ENCODE measurements around the gene TRPM1.

Gene TRPM1

GRCh38 chr15:31111091-31111647 is 9.6 kb upstream of the TRPM1 start:
- Histone ChIP-seq H3K9me3 (ENCODE audit: control insufficient read depth in 1 of 2, low read length in 2 of 2) (peaks cover 4 to 8% of the 10 kb centered on the region in 2 donors), H3K36me3 (ENCODE audit: control insufficient read depth in 1 of 2, insufficient read depth in 2 of 2, low read length in 2 of 2) (no peaks in the 10 kb centered on the region), H3K4me1 (ENCODE audit: control insufficient read depth in 1 of 2, insufficient read depth in 2 of 2, low read length in 2 of 2) (no peaks in the 10 kb centered on the region), H3K27me3 (ENCODE audit: low read depth, low read length) (no peaks in the 10 kb centered on the region), H3K4me3 (ENCODE audit: low read depth in 1 of 2, low read length in 2 of 2) (no peak overlapping the region), H3K27ac (ENCODE audit: low read length) (no peak overlapping the region)

DNA sequence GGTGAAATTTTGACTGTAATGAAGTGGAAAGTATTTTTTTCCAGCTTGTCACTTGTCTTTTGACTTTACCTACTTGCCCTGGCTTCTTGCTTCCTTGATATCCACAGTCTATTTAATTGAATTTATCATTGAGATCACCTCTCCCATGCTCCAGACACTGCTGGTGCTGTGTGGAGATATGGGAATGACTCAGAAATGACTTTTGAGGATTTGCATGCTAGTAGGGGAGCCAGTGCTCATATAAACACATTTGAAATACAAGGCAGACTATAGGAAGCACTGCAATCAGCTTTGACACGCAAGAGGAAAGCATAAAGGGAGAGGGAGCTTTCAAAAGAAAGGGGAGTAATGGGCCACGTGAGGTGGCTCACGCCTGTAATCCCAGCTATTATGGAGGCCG is 7.3 kb upstream of the TRPM1 start:
- H3K36me3 ChIP-seq (ENCODE audit: control insufficient read depth in 1 of 2, insufficient read depth in 2 of 2, low read length in 2 of 2): no peaks in the 10 kb centered on the region
- H3K4me1 ChIP-seq (ENCODE audit: control insufficient read depth in 1 of 2, insufficient read depth in 2 of 2, low read length in 2 of 2): no peaks in the 10 kb centered on the region
- no peaks in the 10 kb centered on the region for H3K27me3 ChIP-seq (ENCODE audit: low read depth, low read length)
- no peak overlapping the region for H3K4me3 ChIP-seq (ENCODE audit: low read depth in 1 of 2, low read length in 2 of 2)
- H3K9me3 ChIP-seq (ENCODE audit: control insufficient read depth in 1 of 2, low read length in 2 of 2): no peaks in the 10 kb centered on the region
- H3K27ac ChIP-seq (ENCODE audit: low read length): no peak overlapping the region

DNA sequence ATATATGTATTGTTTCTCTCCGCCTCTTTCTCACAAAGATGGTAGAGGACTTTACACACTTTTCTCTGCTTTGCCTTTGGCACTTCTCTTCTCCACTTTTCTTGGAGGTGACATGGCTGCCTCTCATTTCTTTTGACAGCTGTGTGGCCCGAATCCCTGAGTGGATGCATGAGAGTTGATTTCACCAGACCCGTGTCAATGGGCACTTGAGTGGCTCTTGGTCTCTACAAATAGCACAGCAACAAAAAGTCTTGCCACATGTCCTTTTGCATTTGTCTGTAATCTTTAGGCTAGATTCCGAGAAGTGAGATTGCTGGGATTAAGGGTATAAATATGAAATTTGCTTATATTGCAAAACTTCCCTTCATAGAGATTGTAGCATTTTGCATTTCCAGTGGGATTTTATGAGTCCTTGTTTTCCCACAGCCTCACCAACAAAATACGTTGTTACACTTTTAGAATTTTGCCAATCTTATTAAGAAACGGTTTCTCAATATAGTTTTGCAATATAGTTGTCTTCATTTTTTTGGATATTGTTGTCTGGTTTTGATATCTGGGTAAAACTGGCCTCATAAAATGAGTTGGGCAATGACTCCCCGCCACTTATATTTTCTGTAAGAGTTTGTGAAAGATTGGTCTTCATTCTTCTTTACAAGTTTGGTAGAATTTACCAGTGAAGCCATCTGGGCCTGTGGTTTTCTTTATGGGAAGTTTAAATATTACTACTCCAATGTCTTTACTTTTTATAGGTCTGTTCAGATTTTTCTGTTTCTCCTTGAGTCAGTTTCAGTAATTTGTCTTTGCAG is 5.2 kb upstream of the TRPM1 start:
- Histone ChIP-seq H3K36me3 (ENCODE audit: control insufficient read depth in 1 of 2, insufficient read depth in 2 of 2, low read length in 2 of 2) (no peaks in the 10 kb centered on the region), H3K4me3 (ENCODE audit: low read depth in 1 of 2, low read length in 2 of 2) (no peak overlapping the region), H3K27me3 (ENCODE audit: low read depth, low read length) (no peaks in the 10 kb centered on the region), H3K27ac (ENCODE audit: low read length) (no peak overlapping the region), H3K4me1 (ENCODE audit: control insufficient read depth in 1 of 2, insufficient read depth in 2 of 2, low read length in 2 of 2) (no peaks in the 10 kb centered on the region), H3K9me3 (ENCODE audit: control insufficient read depth in 1 of 2, low read length in 2 of 2) (no peaks in the 10 kb centered on the region)

GRCh38 chr15:31104003-31104402 is 2.5 kb upstream of the TRPM1 start:
- Histone ChIP-seq H3K4me1 (ENCODE audit: control insufficient read depth in 1 of 2, insufficient read depth in 2 of 2, low read length in 2 of 2) (no peaks in the 10 kb centered on the region), H3K27me3 (ENCODE audit: low read depth, low read length) (no peaks in the 10 kb centered on the region), H3K9me3 (ENCODE audit: control insufficient read depth in 1 of 2, low read length in 2 of 2) (no peaks in the 10 kb centered on the region), H3K4me3 (ENCODE audit: low read depth in 1 of 2, low read length in 2 of 2) (no peak overlapping the region), H3K27ac (ENCODE audit: low read length) (no peak overlapping the region), H3K36me3 (ENCODE audit: control insufficient read depth in 1 of 2, insufficient read depth in 2 of 2, low read length in 2 of 2) (no peaks in the 10 kb centered on the region)

GRCh38 chr15:31102374-31103342 is 1.1 kb upstream of the TRPM1 start:
- Histone ChIP-seq H3K27me3 (ENCODE audit: low read depth, low read length) (no peaks in the 10 kb centered on the region), H3K9me3 (ENCODE audit: control insufficient read depth in 1 of 2, low read length in 2 of 2) (no peaks in the 10 kb centered on the region), H3K4me1 (ENCODE audit: control insufficient read depth in 1 of 2, insufficient read depth in 2 of 2, low read length in 2 of 2) (no peaks in the 10 kb centered on the region), H3K27ac (ENCODE audit: low read length) (no peak overlapping the region), H3K4me3 (ENCODE audit: low read depth in 1 of 2, low read length in 2 of 2) (no peak overlapping the region), H3K36me3 (ENCODE audit: control insufficient read depth in 1 of 2, insufficient read depth in 2 of 2, low read length in 2 of 2) (no peaks in the 10 kb centered on the region)

DNA sequence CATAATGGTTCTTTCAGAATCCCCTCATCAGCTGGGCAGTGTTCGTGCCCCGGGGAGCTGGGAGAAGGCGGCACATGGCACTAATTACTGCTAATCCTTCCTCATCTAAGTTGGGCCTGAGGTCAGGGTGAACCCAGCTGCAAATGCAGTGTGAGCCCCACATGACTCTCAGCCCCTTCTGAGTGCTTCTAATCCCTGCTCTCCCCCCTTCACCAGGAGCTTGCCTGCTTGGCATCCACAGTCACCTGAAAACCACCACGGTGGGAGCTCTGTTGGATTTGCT is 455 bp upstream of the TRPM1 start:
- Histone ChIP-seq H3K27me3 (ENCODE audit: low read depth, low read length) (no peaks in the 10 kb centered on the region), H3K27ac (ENCODE audit: low read length) (no peak overlapping the region), H3K36me3 (ENCODE audit: control insufficient read depth in 1 of 2, insufficient read depth in 2 of 2, low read length in 2 of 2) (no peaks in the 10 kb centered on the region), H3K4me1 (ENCODE audit: control insufficient read depth in 1 of 2, insufficient read depth in 2 of 2, low read length in 2 of 2) (no peaks in the 10 kb centered on the region), H3K4me3 (ENCODE audit: low read depth in 1 of 2, low read length in 2 of 2) (no peak overlapping the region), H3K9me3 (ENCODE audit: control insufficient read depth in 1 of 2, low read length in 2 of 2) (no peaks in the 10 kb centered on the region)

GRCh38 chr15:31100738-31101137 is 787 bp downstream of the TRPM1 start:
- no peaks in the 10 kb centered on the region for H3K9me3 ChIP-seq (ENCODE audit: control insufficient read depth in 1 of 2, low read length in 2 of 2)
- no peaks in the 10 kb centered on the region for H3K4me1 ChIP-seq (ENCODE audit: control insufficient read depth in 1 of 2, insufficient read depth in 2 of 2, low read length in 2 of 2)
- no peaks in the 10 kb centered on the region for H3K27me3 ChIP-seq (ENCODE audit: low read depth, low read length)
- H3K27ac ChIP-seq (ENCODE audit: low read length): no peak overlapping the region
- H3K36me3 ChIP-seq (ENCODE audit: control insufficient read depth in 1 of 2, insufficient read depth in 2 of 2, low read length in 2 of 2): no peaks in the 10 kb centered on the region
- no peak overlapping the region for H3K4me3 ChIP-seq (ENCODE audit: low read depth in 1 of 2, low read length in 2 of 2)

GRCh38 chr15:31098953-31099740 is 2.4 kb downstream of the TRPM1 start:
- H3K9me3 ChIP-seq (ENCODE audit: control insufficient read depth in 1 of 2, low read length in 2 of 2): no peaks in the 10 kb centered on the region
- no peaks in the 10 kb centered on the region for H3K27me3 ChIP-seq (ENCODE audit: low read depth, low read length)
- no peaks in the 10 kb centered on the region for H3K4me1 ChIP-seq (ENCODE audit: control insufficient read depth in 1 of 2, insufficient read depth in 2 of 2, low read length in 2 of 2)
- H3K4me3 ChIP-seq (ENCODE audit: low read depth in 1 of 2, low read length in 2 of 2): no peak overlapping the region
- no peaks in the 10 kb centered on the region for H3K36me3 ChIP-seq (ENCODE audit: control insufficient read depth in 1 of 2, insufficient read depth in 2 of 2, low read length in 2 of 2)
- no peak overlapping the region for H3K27ac ChIP-seq (ENCODE audit: low read length)

DNA sequence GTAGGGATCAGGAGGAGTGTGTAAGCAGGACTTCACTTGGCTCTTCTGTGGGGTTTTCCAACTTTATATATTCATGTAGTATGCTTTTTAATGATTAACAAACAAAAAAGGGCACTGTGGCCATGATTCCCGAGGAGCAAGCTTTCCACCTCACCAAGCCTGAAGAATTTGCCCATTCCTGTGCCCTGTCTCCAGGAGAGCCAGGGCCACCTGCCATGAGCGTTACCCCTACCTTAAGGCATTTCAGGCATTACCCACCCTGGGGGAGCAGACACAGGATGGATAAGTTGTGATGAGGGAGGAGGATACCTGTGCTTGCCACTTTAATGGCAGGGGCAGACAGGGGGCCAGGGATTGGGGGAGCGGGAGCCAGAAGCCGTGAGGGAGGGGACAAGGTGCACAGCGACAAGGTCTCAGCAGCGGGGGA is 3.0 kb downstream of the TRPM1 start:
- H3K4me1 ChIP-seq (ENCODE audit: control insufficient read depth in 1 of 2, insufficient read depth in 2 of 2, low read length in 2 of 2): no peaks in the 10 kb centered on the region
- H3K27me3 ChIP-seq (ENCODE audit: low read depth, low read length): no peaks in the 10 kb centered on the region
- H3K4me3 ChIP-seq (ENCODE audit: low read depth in 1 of 2, low read length in 2 of 2): no peak overlapping the region
- H3K9me3 ChIP-seq (ENCODE audit: control insufficient read depth in 1 of 2, low read length in 2 of 2): no peaks in the 10 kb centered on the region
- H3K36me3 ChIP-seq (ENCODE audit: control insufficient read depth in 1 of 2, insufficient read depth in 2 of 2, low read length in 2 of 2): no peaks in the 10 kb centered on the region
- H3K27ac ChIP-seq (ENCODE audit: low read length): no peak overlapping the region

GRCh38 chr15:31096563-31096962 is 5.0 kb downstream of the TRPM1 start:
- Histone ChIP-seq H3K27ac (ENCODE audit: low read length) (no peak overlapping the region), H3K36me3 (ENCODE audit: control insufficient read depth in 1 of 2, insufficient read depth in 2 of 2, low read length in 2 of 2) (no peaks in the 10 kb centered on the region), H3K4me1 (ENCODE audit: control insufficient read depth in 1 of 2, insufficient read depth in 2 of 2, low read length in 2 of 2) (no peaks in the 10 kb centered on the region), H3K4me3 (ENCODE audit: low read depth in 1 of 2, low read length in 2 of 2) (no peak overlapping the region), H3K27me3 (ENCODE audit: low read depth, low read length) (no peaks in the 10 kb centered on the region), H3K9me3 (ENCODE audit: control insufficient read depth in 1 of 2, low read length in 2 of 2) (no peaks in the 10 kb centered on the region)

- Histone ChIP-seq H3K9me3 (ENCODE audit: control insufficient read depth in 1 of 2, low read length in 2 of 2) (no peaks in the 10 kb centered on the region), H3K27me3 (ENCODE audit: low read depth, low read length) (no peaks in the 10 kb centered on the region), H3K4me1 (ENCODE audit: control insufficient read depth in 1 of 2, insufficient read depth in 2 of 2, low read length in 2 of 2) (no peaks in the 10 kb centered on the region), H3K36me3 (ENCODE audit: control insufficient read depth in 1 of 2, insufficient read depth in 2 of 2, low read length in 2 of 2) (no peaks in the 10 kb centered on the region), H3K4me3 (ENCODE audit: low read depth in 1 of 2, low read length in 2 of 2) (no peak overlapping the region), H3K27ac (ENCODE audit: low read length) (no peak overlapping the region)
These were observed 10.0 kb downstream of the TRPM1 start for GRCh38 chr15:31091481-31091880.
